A673 (cell line): ENCODE data around the gene PARD3.

ENCODE experiments used
- CTCF ChIP-seq: fragments of 300-800, 200-600 bp; sonication (generic); conservative IDR thresholded peaks from 2 replicates; pipeline ENCODE4 v1.5.1; 2017; ENCODE audit warnings: low read depth, mild to moderate bottlenecking, antibody characterized with exemption, low read length, moderate library complexity, mixed read lengths
- EZH2 ChIP-seq: fragments of 200-600 bp; sonication (generic); IDR thresholded peaks from 2 replicates; pipeline ENCODE4 v1.6.1; 2017; ENCODE audit warnings: borderline replicate concordance, low read depth, mild to moderate bottlenecking, mixed read lengths, antibody characterized with exemption, low read length; ENCODE audit not compliant: poor library complexity, severe bottlenecking

- TF ChIP-seq CTCF: no peak
- TF ChIP-seq EZH2: no peak
These were observed 6.8 kb upstream of the PARD3 start for GRCh38 chr10:34821587-34822585.
